NB4 (cell line): Measurements from ENCODE around the gene CCDC106.

Source experiments
- MYC ChIP-seq: IDR thresholded peaks from 2 replicates; pipeline ENCODE4 v1.6.1; 2011; ENCODE audit warnings: low read depth, low read length
- POLR2A ChIP-seq: IDR thresholded peaks from 2 replicates; pipeline ENCODE4 v1.6.1; 2011; ENCODE audit warnings: mild to moderate bottlenecking; ENCODE audit not compliant: insufficient read length; ENCODE audit errors: extremely low read depth
- TF ChIP-seq, protein P1 (sequence below): IDR thresholded peaks from one replicate; pipeline ENCODE4 v1.5.1; 2012; ENCODE audit warnings: low read depth, low read length

DNA sequence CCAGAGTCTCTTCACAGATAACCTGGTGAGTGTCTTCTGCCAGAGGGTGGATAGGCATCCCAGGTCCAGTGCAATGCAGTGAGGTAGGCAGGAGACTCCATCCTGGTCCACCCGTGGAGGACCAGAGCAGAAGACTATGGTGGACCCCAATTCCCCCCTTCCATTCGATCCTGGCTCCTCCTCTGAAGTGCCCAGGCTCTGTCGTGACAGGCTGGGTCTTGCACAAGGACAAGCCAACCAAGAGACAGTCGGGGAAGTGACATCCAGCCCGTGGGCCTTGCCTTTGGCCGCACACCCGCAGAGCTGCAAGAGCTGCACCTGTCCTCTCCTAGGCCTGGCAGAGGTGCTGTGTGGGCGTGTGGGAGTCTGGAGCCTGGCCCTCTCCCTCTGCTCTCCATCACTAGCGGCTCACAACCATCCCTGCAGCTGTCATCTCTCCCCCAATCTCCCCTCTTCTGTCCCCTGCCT, 26.8 kb upstream of the CCDC106 start:
- TF ChIP-seq, protein P1, sequence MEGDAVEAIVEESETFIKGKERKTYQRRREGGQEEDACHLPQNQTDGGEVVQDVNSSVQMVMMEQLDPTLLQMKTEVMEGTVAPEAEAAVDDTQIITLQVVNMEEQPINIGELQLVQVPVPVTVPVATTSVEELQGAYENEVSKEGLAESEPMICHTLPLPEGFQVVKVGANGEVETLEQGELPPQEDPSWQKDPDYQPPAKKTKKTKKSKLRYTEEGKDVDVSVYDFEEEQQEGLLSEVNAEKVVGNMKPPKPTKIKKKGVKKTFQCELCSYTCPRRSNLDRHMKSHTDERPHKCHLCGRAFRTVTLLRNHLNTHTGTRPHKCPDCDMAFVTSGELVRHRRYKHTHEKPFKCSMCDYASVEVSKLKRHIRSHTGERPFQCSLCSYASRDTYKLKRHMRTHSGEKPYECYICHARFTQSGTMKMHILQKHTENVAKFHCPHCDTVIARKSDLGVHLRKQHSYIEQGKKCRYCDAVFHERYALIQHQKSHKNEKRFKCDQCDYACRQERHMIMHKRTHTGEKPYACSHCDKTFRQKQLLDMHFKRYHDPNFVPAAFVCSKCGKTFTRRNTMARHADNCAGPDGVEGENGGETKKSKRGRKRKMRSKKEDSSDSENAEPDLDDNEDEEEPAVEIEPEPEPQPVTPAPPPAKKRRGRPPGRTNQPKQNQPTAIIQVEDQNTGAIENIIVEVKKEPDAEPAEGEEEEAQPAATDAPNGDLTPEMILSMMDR = no peak
- no peak for TF ChIP-seq MYC
- TF ChIP-seq POLR2A = no peak
